GM19099 (cell line): ENCODE results near the gene ELAPOR2.
A peak's percentile ranks its signal among the peaks of the same experiment; 100 is the strongest.

Experiments
- POLR2A ChIP-seq: IDR thresholded peaks from 3 replicates; pipeline ENCODE4 v1.6.1; 2011; ENCODE audit warnings: low read depth; ENCODE audit not compliant: insufficient read length; ENCODE audit errors: extremely low read depth

ELAPOR2 gene

GRCh38 chr7:87059525-87060287, at the start of gene ELAPOR2:
ELAPOR2 (minus strand) TSS chr7:87059654; CDS start chr7:87059513, 141 bp downstream.
- peak; percentile 60 for TF ChIP-seq POLR2A

- no peak for TF ChIP-seq POLR2A
These were observed 48.7 kb upstream of the ELAPOR2 start for GRCh38 chr7:87107949-87108776.

- TF ChIP-seq POLR2A: no peak
These were observed 47.6 kb upstream of the ELAPOR2 start for GRCh38 chr7:87106974-87107612.

GRCh38 chr7:87105401-87105800, 45.9 kb upstream of the ELAPOR2 start:
- no peak for TF ChIP-seq POLR2A

GRCh38 chr7:87100326-87100725, 40.9 kb upstream of the ELAPOR2 start:
- TF ChIP-seq POLR2A: no peak

- no peak for TF ChIP-seq POLR2A
These were observed 34.9 kb upstream of the ELAPOR2 start for GRCh38 chr7:87094322-87094721.

- TF ChIP-seq POLR2A: no peak
These were observed 33.2 kb upstream of the ELAPOR2 start for GRCh38 chr7:87092568-87093091.

GRCh38 chr7:87091487-87092066, 32.1 kb upstream of the ELAPOR2 start:
- no peak for TF ChIP-seq POLR2A

GRCh38 chr7:87083865-87084519, 24.5 kb upstream of the ELAPOR2 start:
- TF ChIP-seq POLR2A: no peak

- TF ChIP-seq POLR2A: no peak
These were observed 23.2 kb upstream of the ELAPOR2 start for GRCh38 chr7:87082675-87083074.

GRCh38 chr7:87075671-87076404, 16.4 kb upstream of the ELAPOR2 start:
- TF ChIP-seq POLR2A: no peak

GRCh38 chr7:87067788-87068187, 8.3 kb upstream of the ELAPOR2 start:
- TF ChIP-seq POLR2A: no peak

- no peak for TF ChIP-seq POLR2A
These were observed 759 bp upstream of the ELAPOR2 start for GRCh38 chr7:87060288-87060537.
